Sigmoid colon (tissue), 7 donors: ENCODE data around the gene SMC6. TPM values are rescaled to one million over a fixed set of nuclear protein-coding genes. Genes with fewer than 3 reads are reported as not detected.

ENCODE experiments used
- DNase-seq: peaks from one replicate; pipeline ENCODE4 v3.0.0-alpha.2; 2019
- H3K27ac ChIP-seq, 4 donors: fragments of 200-600 bp; sonication (generic); one replicate each; pipeline ENCODE4 v1.5.1; 2016 to 2019; ENCODE audit warnings: mild to moderate bottlenecking in 1 of 4
- H3K27me3 ChIP-seq, 3 donors: fragments of 200-600 bp; sonication (generic); one replicate each; pipeline ENCODE4 v1.5.1; 2019; ENCODE audit warnings: mild to moderate bottlenecking in 1 of 3
- H3K36me3 ChIP-seq, 4 donors: fragments of 200-600 bp; sonication (generic); one replicate each; pipeline ENCODE4 v1.5.1; 2016 to 2019
- H3K4me1 ChIP-seq, 4 donors: fragments of 200-600 bp; sonication (generic); one replicate each; pipeline ENCODE4 v1.5.1; 2017 to 2019
- H3K4me3 ChIP-seq, 4 donors: fragments of 200-600 bp; sonication (generic); one replicate each; pipeline ENCODE4 v1.5.1; 2017 to 2019; ENCODE audit warnings: mild to moderate bottlenecking in 2 of 4, moderate library complexity in 1 of 4
- H3K9me3 ChIP-seq, 4 donors: fragments of 200-600 bp in 3 of 4; sonication (generic) in 3 of 4; one replicate each; pipeline versions ENCODE4 v1.5.1 to v1.6.1; 2013 to 2019
- CTCF ChIP-seq, 4 experiments: fragments of 450-650 bp in 3 of 4; fragments of 200-600 bp in 1 of 4; IDR thresholded peaks; one replicate each; pipeline ENCODE4 v1.5.1; 2016 to 2019; ENCODE audit warnings: antibody characterized with exemption in 4 of 4, mild to moderate bottlenecking in 3 of 4, moderate library complexity in 2 of 4
- EP300 ChIP-seq, 4 donors: sonication (generic); formaldehyde crosslinking; IDR thresholded peaks; one replicate each; pipeline ENCODE4 v1.6.1; 2017; ENCODE audit warnings: antibody characterized with exemption in 4 of 4
- POLR2A ChIP-seq, 2 donors: fragments of 450-650 bp; IDR thresholded peaks; one replicate each; pipeline ENCODE4 v1.6.1; 2016; ENCODE audit warnings: antibody characterized with exemption in 2 of 2, mild to moderate bottlenecking in 2 of 2, moderate library complexity in 2 of 2
- POLR2AphosphoS5 ChIP-seq, 4 donors: sonication (generic); formaldehyde crosslinking; IDR thresholded peaks; one replicate each; pipeline ENCODE4 v1.6.1; 2017; ENCODE audit warnings: antibody characterized with exemption in 4 of 4
- WGBS, 2 donors: extraction: QIAGEN DNeasy Blood & Tissue Kit; methylation state at CpG; one replicate each; pipeline ENCODE4 v1.1.7; 2013; 5-methylcytosine and 5-hydroxymethylcytosine counted together
- intact Hi-C: fragments of 100-400 bp; cut with DNase I; formaldehyde crosslinking; loops from one replicate; pipeline ENCODE4 v1.15.1; 2023
- polyA plus RNA-seq, 3 donors: library from polyadenylated mRNA; stranded (reverse); fragments of 200-250 nt; gene quantifications; one replicate each; pipeline ENCODE4 v1.2.3, GENCODE V29; 2013
- total RNA-seq, 4 donors: library from RNA; depleted of rRNA; stranded (reverse); fragments of >200 nt; gene quantifications; one replicate each; pipeline ENCODE4 v1.1.0, GENCODE V29; 2016
- donor health status: healthy with polysubstance abuse.
- donor health status: Bipolar disorder and iron deficiency.
- donor health status: healthy.

SMC6 gene
- total and polyA plus RNA-seq, 7 donors = 6.6 to 15.8 (median 10.7) TPM

- 84 to 91% methylated on average over 1 of the region's 1 CpG for WGBS, 2 donors
- Histone ChIP-seq H3K4me1 (no peaks in the 10 kb centered on the region), H3K4me3 (no peak overlapping the region), H3K36me3 (peaks cover 0 to 53% (median 6%) of the 10 kb centered on the region in 4 donors), H3K9me3 (no peaks in the 10 kb centered on the region), H3K27ac (no peak overlapping the region), H3K27me3 (no peaks in the 10 kb centered on the region)
- no peak for DNase-seq
- intact Hi-C loops = no loop called here
- TF ChIP-seq EP300 (IDR thresholded peaks at IDR 0.05) = no peak
- no peak for TF ChIP-seq POLR2AphosphoS5 (IDR thresholded peaks at IDR 0.05)
- TF ChIP-seq POLR2A (IDR thresholded peaks at IDR 0.05) = no peak
- no peak for TF ChIP-seq CTCF (IDR thresholded peaks at IDR 0.05)
These were observed 65.0 kb downstream of the SMC6 start for GRCh38 chr2:17688600-17688999.

GRCh38 chr2:17683981-17684380 lies 69.6 kb downstream of the SMC6 start:
- peaks cover 0 to 55% (median 3%) of the 10 kb centered on the region in 4 donors for H3K36me3 ChIP-seq
- WGBS, 2 donors = 84 to 90% methylated on average over 2 of the region's 2 CpGs
- no peaks in the 10 kb centered on the region for H3K4me1 ChIP-seq
- intact Hi-C loops = no loop called here
- no peak overlapping the region for H3K27ac ChIP-seq
- no peak overlapping the region for H3K4me3 ChIP-seq
- DNase-seq = no peak
- no peaks in the 10 kb centered on the region for H3K9me3 ChIP-seq
- TF ChIP-seq CTCF (IDR thresholded peaks at IDR 0.05) (no peak), POLR2AphosphoS5 (IDR thresholded peaks at IDR 0.05) (no peak), EP300 (IDR thresholded peaks at IDR 0.05) (no peak), POLR2A (IDR thresholded peaks at IDR 0.05) (no peak)
- H3K27me3 ChIP-seq = no peaks in the 10 kb centered on the region

GRCh38 chr2:17682098-17682857 lies 71.3 kb downstream of the SMC6 start:
- TF ChIP-seq POLR2A (IDR thresholded peaks at IDR 0.05) (no peak), POLR2AphosphoS5 (IDR thresholded peaks at IDR 0.05) (no peak), CTCF (IDR thresholded peaks at IDR 0.05) (no peak), EP300 (IDR thresholded peaks at IDR 0.05) (no peak)
- peaks cover 0 to 38% (median 3%) of the 10 kb centered on the region in 4 donors for H3K36me3 ChIP-seq
- no peak overlapping the region for H3K4me3 ChIP-seq
- DNase-seq = no peak
- no peaks in the 10 kb centered on the region for H3K27me3 ChIP-seq
- intact Hi-C loops = no loop called here
- no peak overlapping the region for H3K27ac ChIP-seq
- H3K4me1 ChIP-seq = no peaks in the 10 kb centered on the region
- 93 to 94% methylated on average over 6 of the region's 6 CpGs for WGBS, 2 donors
- no peaks in the 10 kb centered on the region for H3K9me3 ChIP-seq

GRCh38 chr2:17680119-17680518 lies 73.5 kb downstream of the SMC6 start:
- no peak for TF ChIP-seq POLR2AphosphoS5 (IDR thresholded peaks at IDR 0.05)
- TF ChIP-seq EP300 (IDR thresholded peaks at IDR 0.05) = no peak
- TF ChIP-seq CTCF (IDR thresholded peaks at IDR 0.05) = no peak
- TF ChIP-seq POLR2A (IDR thresholded peaks at IDR 0.05) = no peak
- no peaks in the 10 kb centered on the region for H3K4me1 ChIP-seq
- H3K4me3 ChIP-seq = no peak overlapping the region
- WGBS, 2 donors = 93 to 97% methylated on average over 3 of the region's 3 CpGs
- peaks cover 0 to 24% (median 0%) of the 10 kb centered on the region in 4 donors for H3K36me3 ChIP-seq
- no peaks in the 10 kb centered on the region for H3K27me3 ChIP-seq
- intact Hi-C loops = no loop called here
- no peak overlapping the region for H3K27ac ChIP-seq
- H3K9me3 ChIP-seq = no peaks in the 10 kb centered on the region
- no peak for DNase-seq

- intact Hi-C loops = no loop called here
- Histone ChIP-seq H3K9me3 (no peaks in the 10 kb centered on the region), H3K27ac (no peak overlapping the region), H3K27me3 (no peaks in the 10 kb centered on the region), H3K4me1 (no peaks in the 10 kb centered on the region), H3K36me3 (peaks cover 0 to 5% (median 0%) of the 10 kb centered on the region in 4 donors), H3K4me3 (no peak overlapping the region)
- DNase-seq = no peak
- TF ChIP-seq POLR2AphosphoS5 (IDR thresholded peaks at IDR 0.05) (no peak), CTCF (IDR thresholded peaks at IDR 0.05) (no peak), POLR2A (IDR thresholded peaks at IDR 0.05) (no peak), EP300 (IDR thresholded peaks at IDR 0.05) (no peak)
These were observed 78.8 kb downstream of the SMC6 start for GRCh38 chr2:17674817-17675216.
